Esophagus squamous epithelium (tissue), 5 donors: ENCODE data around the gene FOXP1. TPM values are rescaled to one million over a fixed set of nuclear protein-coding genes. Genes with fewer than 3 reads are reported as not detected.

ENCODE experiments used
- DNase-seq: peaks from one replicate; lab custom pipeline; 2025; lab: John Stamatoyannopoulos, UW
- H3K27ac ChIP-seq, 4 donors: fragments of 200-600 bp; sonication (generic); one replicate each; pipeline ENCODE4 v1.5.1; 2016 to 2019; ENCODE audit warnings: mild to moderate bottlenecking in 1 of 4
- H3K27me3 ChIP-seq, 4 donors: fragments of 200-600 bp; sonication (generic); 1 replicate in 3 of 4; 2 replicates in 1 of 4; pipeline versions ENCODE4 v1.5.1 to v1.6.0; 2017 to 2021; ENCODE audit warnings: antibody characterized with exemption in 1 of 4
- H3K36me3 ChIP-seq, 3 donors: fragments of 200-600 bp; sonication (generic); one replicate each; pipeline ENCODE4 v1.5.1; 2016 to 2019
- H3K4me1 ChIP-seq, 3 donors: fragments of 200-600 bp; sonication (generic); one replicate each; pipeline ENCODE4 v1.5.1; 2017 to 2019
- H3K4me3 ChIP-seq, 4 donors: fragments of 200-600 bp; sonication (generic); 1 replicate in 3 of 4; 2 replicates in 1 of 4; pipeline ENCODE4 v1.5.1; 2016 to 2019; ENCODE audit warnings: mild to moderate bottlenecking in 2 of 4, moderate library complexity in 1 of 4
- H3K9me3 ChIP-seq, 3 donors: fragments of 200-600 bp; sonication (generic); one replicate each; pipeline ENCODE4 v1.5.1; 2016 to 2019
- CTCF ChIP-seq, 6 experiments: fragments of 450-650 bp in 4 of 6; fragments of 200-600 bp in 2 of 6; sonication (generic) in 2 of 6; IDR thresholded peaks; one replicate each; pipeline ENCODE4 v1.5.1; 2016 to 2019; ENCODE audit warnings: antibody characterized with exemption in 6 of 6, mild to moderate bottlenecking in 4 of 6, moderate library complexity in 4 of 6
- POLR2A ChIP-seq, 4 donors: fragments of 450-650 bp; IDR thresholded peaks; one replicate each; pipeline ENCODE4 v1.6.1; 2017; ENCODE audit warnings: antibody characterized with exemption in 4 of 4, mild to moderate bottlenecking in 4 of 4, moderate library complexity in 3 of 4
- WGBS, 2 donors: methylation state at CpG; one replicate each; pipeline ENCODE4 v1.1.5; 2018; 5-methylcytosine and 5-hydroxymethylcytosine counted together
- intact Hi-C: fragments of 100-400 bp; cut with DNase I; formaldehyde crosslinking; loops from one replicate; pipeline ENCODE4 v1.15.0; 2022
- total RNA-seq, 4 donors: library from RNA; depleted of rRNA; stranded (reverse); fragments of >200 nt; gene quantifications; one replicate each; pipeline ENCODE4 v1.1.0, GENCODE V29; 2016
- donor health status: DM: yes; HTN: yes; CAD: no.

Gene FOXP1
- total RNA-seq, 4 donors from 2014 or later: 49.1 to 124 (median 61.1) TPM

- H3K27me3 ChIP-seq: no peaks in the 10 kb centered on the region
- H3K36me3 ChIP-seq: peaks cover 0 to 5% (median 0%) of the 10 kb centered on the region in 3 donors
- DNase-seq: no peak
- intact Hi-C loops: no loop called here
- no peak for TF ChIP-seq CTCF (IDR thresholded peaks at IDR 0.05)
- TF ChIP-seq POLR2A (IDR thresholded peaks at IDR 0.05): no peak
- no peak overlapping the region for H3K4me3 ChIP-seq
- H3K27ac ChIP-seq: no peak overlapping the region
- 67 to 68% methylated on average over 2 of the region's 2 CpGs for WGBS, 2 donors
- H3K9me3 ChIP-seq: no peaks in the 10 kb centered on the region
- H3K4me1 ChIP-seq: peaks cover 0 to 8% (median 0%) of the 10 kb centered on the region in 3 donors
These were observed 418.6 kb downstream of the FOXP1 start for GRCh38 chr3:71164881-71165280.

- no peaks in the 10 kb centered on the region for H3K9me3 ChIP-seq
- H3K27me3 ChIP-seq: no peaks in the 10 kb centered on the region
- TF ChIP-seq POLR2A (IDR thresholded peaks at IDR 0.05) (no peak), CTCF (IDR thresholded peaks at IDR 0.05) (no peak)
- 68 to 78% methylated on average over 7 of the region's 7 CpGs for WGBS, 2 donors
- intact Hi-C loops: no loop called here
- H3K27ac ChIP-seq: no peak overlapping the region
- DNase-seq: no peak
- peaks cover 0 to 5% (median 0%) of the 10 kb centered on the region in 3 donors for H3K36me3 ChIP-seq
- H3K4me1 ChIP-seq: no peaks in the 10 kb centered on the region
- no peak overlapping the region for H3K4me3 ChIP-seq
These were observed 420.2 kb downstream of the FOXP1 start for GRCh38 chr3:71163198-71163918.

GRCh38 chr3:71162221-71162620 is 421.3 kb downstream of the FOXP1 start:
- Histone ChIP-seq H3K4me1 (no peaks in the 10 kb centered on the region), H3K27ac (no peak overlapping the region), H3K27me3 (no peaks in the 10 kb centered on the region), H3K9me3 (no peaks in the 10 kb centered on the region), H3K4me3 (no peak overlapping the region), H3K36me3 (peaks cover 0 to 5% (median 0%) of the 10 kb centered on the region in 3 donors)
- 91 to 92% methylated on average over 1 of the region's 1 CpG for WGBS, 2 donors
- intact Hi-C loops: no loop called here
- no peak for DNase-seq
- TF ChIP-seq POLR2A (IDR thresholded peaks at IDR 0.05): no peak
- no peak for TF ChIP-seq CTCF (IDR thresholded peaks at IDR 0.05)

GRCh38 chr3:71160785-71161546 is 422.6 kb downstream of the FOXP1 start:
- no peaks in the 10 kb centered on the region for H3K27me3 ChIP-seq
- intact Hi-C loops: no loop called here
- no peak for TF ChIP-seq CTCF (IDR thresholded peaks at IDR 0.05)
- TF ChIP-seq POLR2A (IDR thresholded peaks at IDR 0.05): no peak
- no peaks in the 10 kb centered on the region for H3K36me3 ChIP-seq
- no peaks in the 10 kb centered on the region for H3K4me1 ChIP-seq
- no peak overlapping the region for H3K27ac ChIP-seq
- H3K4me3 ChIP-seq: no peak overlapping the region
- 84 to 91% methylated on average over 6 to 7 of the region's 7 CpGs for WGBS, 2 donors
- no peak for DNase-seq
- H3K9me3 ChIP-seq: no peaks in the 10 kb centered on the region

- 27 to 41% methylated on average over 1 of the region's 1 CpG for WGBS, 2 donors
These were observed 427.4 kb downstream of the FOXP1 start for GRCh38 chr3:71156062-71156665.

More at GRCh38 chr3:71156062-71156665, 427.4 kb downstream of the FOXP1 start:
- H3K9me3 ChIP-seq: no peaks in the 10 kb centered on the region
- no peak for TF ChIP-seq CTCF (IDR thresholded peaks at IDR 0.05)
- no peak for TF ChIP-seq POLR2A (IDR thresholded peaks at IDR 0.05)
- no peak for DNase-seq
- no peak overlapping the region for H3K27ac ChIP-seq
- H3K36me3 ChIP-seq: no peaks in the 10 kb centered on the region
- H3K4me1 ChIP-seq: no peaks in the 10 kb centered on the region
- intact Hi-C loops: no loop called here
- H3K4me3 ChIP-seq: no peak overlapping the region
- H3K27me3 ChIP-seq: no peaks in the 10 kb centered on the region
